ENCODE data around the gene RNU6-1. TPM values are rescaled to one million over a fixed set of nuclear protein-coding genes. Genes with fewer than 3 reads are reported as not detected.

The RNU6-1 gene
- polyA plus RNA-seq, 2 of the 4 experiments (the other 2 are of a cell fraction): not detected

- CTCF ChIA-PET: no interaction called here
- no peak for TF ChIP-seq CBX2 (IDR thresholded peaks at IDR 0.05; ENCODE audit: borderline replicate concordance, low read depth)
- TF ChIP-seq CTCF (IDR thresholded peaks at IDR 0.05): no peak
- TF ChIP-seq NR3C1 (IDR thresholded peaks at IDR 0.05): no peak
- TF ChIP-seq CHD4 (IDR thresholded peaks at IDR 0.05; ENCODE audit: borderline replicate concordance): no peak
- TF ChIP-seq CEBPB (IDR thresholded peaks at IDR 0.05): no peak
- TF ChIP-seq ZC3H11A (IDR thresholded peaks at IDR 0.05): no peak
- no peak for TF ChIP-seq MYC (IDR thresholded peaks at IDR 0.05; ENCODE audit: borderline replicate concordance, low read length)
- no peak for TF ChIP-seq MAZ (IDR thresholded peaks at IDR 0.05; ENCODE audit: borderline replicate concordance, low read depth, low read length)
- TF ChIP-seq E2F6 (IDR thresholded peaks at IDR 0.05; ENCODE audit: borderline replicate concordance, low read depth): no peak
- DNase-seq (ENCODE audit: low read depth in 1 of 2, low spot score in 1 of 2) (no peak), FAIRE-seq (no peak), ATAC-seq (no peak)
- Histone ChIP-seq H3K4me1 (no peaks in the 10 kb centered on the region), H3K27ac (no peak overlapping the region), H3K9me3 (no peaks in the 10 kb centered on the region), H3K4me3 (no peak overlapping the region), H3K4me2 (no peak overlapping the region)
- POLR2A ChIA-PET: no interaction called here
- WGBS (ENCODE audit: missing lambda C conversion rate): 58% methylated on average over 3 of the region's 3 CpGs
These were observed 26.7 kb downstream of the RNU6-1 start for GRCh38 chr15:67813104-67813634.

GRCh38 chr15:67812241-67812644 is 27.6 kb downstream of the RNU6-1 start:
- ATAC-seq: peak in 1 of 2 experiments; percentile 44; a peak in 3 of 6 replicates
- ChIA-PET POLR2A (no interaction called here), CTCF (no interaction called here)
- H3K27ac ChIP-seq: no peak overlapping the region
- no peak overlapping the region for H3K4me3 ChIP-seq
- H3K4me2 ChIP-seq: no peak overlapping the region
- no peak for TF ChIP-seq RFX5 (IDR thresholded peaks at IDR 0.05)
- TF ChIP-seq HOXB13 (CRISPR knock-in tag; IDR thresholded peaks at IDR 0.05; ENCODE audit: low read depth): no peak
- TF ChIP-seq POLR2A (IDR thresholded peaks at IDR 0.05; ENCODE audit: low read length): no peak
- no peak for TF ChIP-seq HEYL (CRISPR knock-in tag; IDR thresholded peaks at IDR 0.05)
- TF ChIP-seq JUNB (IDR thresholded peaks at IDR 0.05): no peak
- TF ChIP-seq CEBPB (IDR thresholded peaks at IDR 0.05): no peak
- TF ChIP-seq NPAS2 (CRISPR knock-in tag; IDR thresholded peaks at IDR 0.05; ENCODE audit: borderline replicate concordance): no peak
- no peak for TF ChIP-seq POLR2AphosphoS2 (conservative IDR thresholded peaks at IDR 0.05; ENCODE audit: low read length)
- TF ChIP-seq USF2 (IDR thresholded peaks at IDR 0.05): no peak
- TF ChIP-seq PBX3 (IDR thresholded peaks at IDR 0.05): no peak
- no peak for TF ChIP-seq ZSCAN20 (CRISPR knock-in tag; IDR thresholded peaks at IDR 0.05)
- TF ChIP-seq MAFK (IDR thresholded peaks at IDR 0.05; ENCODE audit: partially characterized antibody): no peak
- no peak for TF ChIP-seq EP300 (IDR thresholded peaks at IDR 0.05)
- no peak for TF ChIP-seq BCL3 (IDR thresholded peaks at IDR 0.05)
- no peak for TF ChIP-seq ELK1 (IDR thresholded peaks at IDR 0.05; ENCODE audit: low read depth, low read length)
- no peak for TF ChIP-seq HMGXB4 (CRISPR knock-in tag; IDR thresholded peaks at IDR 0.05; ENCODE audit: borderline replicate concordance)
- no peak for TF ChIP-seq JUN (IDR thresholded peaks at IDR 0.05)
- TF ChIP-seq PHF8 (IDR thresholded peaks at IDR 0.05; ENCODE audit: borderline replicate concordance, low read depth): no peak
- DNase-seq (ENCODE audit: low read depth in 1 of 2, low spot score in 1 of 2): no peak
- H3K9me3 ChIP-seq: no peaks in the 10 kb centered on the region
- WGBS (ENCODE audit: missing lambda C conversion rate): 74% methylated on average over 11 of the region's 11 CpGs
- no peaks in the 10 kb centered on the region for H3K4me1 ChIP-seq
- FAIRE-seq: no peak
